GM21737 (cell line): Measurements from ENCODE around the gene ZNF683.

ENCODE experiments used
- ATAC-seq: cut with Tn5 transposase; IDR thresholded peaks from one replicate; pipeline ENCODE4 v1.9.1; 2021; ENCODE audit warnings: mild to moderate bottlenecking, moderate library complexity; ENCODE audit not compliant: unreplicated experiment

The ZNF683 gene

DNA sequence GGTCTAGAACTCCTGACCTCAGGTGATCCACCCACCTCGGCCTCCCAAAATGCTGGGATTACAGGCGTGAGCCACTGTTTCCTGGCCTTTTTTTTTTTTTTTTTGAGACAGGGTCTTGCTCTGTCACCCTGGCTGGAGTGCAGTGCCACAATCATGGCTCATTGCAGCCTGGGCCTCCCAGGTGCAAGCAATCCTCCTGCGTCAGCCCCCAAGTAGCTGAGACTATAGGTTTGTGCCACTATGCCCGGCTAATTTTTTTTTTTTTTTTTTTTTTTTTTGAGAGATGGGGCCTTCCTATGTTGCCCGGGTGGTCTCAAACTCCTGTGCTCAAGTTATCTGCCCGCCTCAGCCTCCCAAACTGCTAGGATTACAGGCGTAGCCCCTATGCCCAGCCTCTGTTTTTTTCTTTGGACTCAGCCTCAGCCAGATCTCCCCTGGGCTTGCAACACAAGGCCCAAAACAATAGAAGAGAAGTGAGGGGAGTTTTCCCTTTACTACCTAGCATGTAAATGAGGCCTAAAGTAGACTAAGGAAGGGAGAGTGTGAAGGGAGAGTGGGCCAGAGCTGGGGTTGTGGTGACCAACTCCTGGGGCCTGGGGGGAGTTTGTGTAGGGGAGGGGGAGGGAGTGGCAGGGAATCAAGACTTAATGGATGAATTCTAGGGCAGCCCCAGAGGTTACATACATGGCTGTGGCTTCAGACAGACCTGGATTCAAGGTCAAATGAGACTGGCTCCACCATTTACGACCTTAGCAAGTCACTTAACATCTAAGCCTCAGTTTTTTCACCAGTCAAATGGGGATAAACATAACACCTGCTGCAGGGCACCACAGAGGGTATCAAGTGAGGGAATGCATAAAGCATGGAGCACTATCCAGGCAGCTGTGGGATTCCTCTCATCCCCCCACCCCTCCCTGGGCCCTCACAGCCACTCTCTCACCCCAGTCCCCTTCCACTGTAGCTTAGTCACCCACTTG lies 56.4 kb downstream of the ZNF683 start:
- no peak for ATAC-seq

DNA sequence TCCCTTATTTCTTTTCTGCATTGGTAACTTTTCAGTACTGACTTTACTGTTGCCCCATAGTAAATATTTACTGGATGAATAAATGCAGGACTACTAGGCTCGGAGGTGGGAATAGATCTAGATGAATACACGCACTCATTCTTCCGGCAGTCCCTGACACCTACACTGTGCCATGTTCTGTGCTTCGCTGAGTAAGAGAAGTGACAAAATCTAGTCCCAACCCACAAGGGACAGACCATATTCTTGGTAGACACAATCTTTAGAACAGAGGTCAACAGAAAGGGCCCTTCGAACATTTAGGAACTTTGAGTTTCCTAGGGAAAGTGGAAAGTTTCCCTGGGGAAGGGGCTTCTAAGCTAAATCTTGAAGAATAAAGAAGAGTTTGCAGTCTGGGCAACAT lies 58.0 kb downstream of the ZNF683 start:
- no peak for ATAC-seq
